ENCODE results near the gene ZNF487.
"Not testable (repeated sequence)": the region's sequence is repeated elsewhere in the genome, so short reads cannot be mapped to it uniquely, and the experiment has no call there.

The ZNF487 gene

DNA sequence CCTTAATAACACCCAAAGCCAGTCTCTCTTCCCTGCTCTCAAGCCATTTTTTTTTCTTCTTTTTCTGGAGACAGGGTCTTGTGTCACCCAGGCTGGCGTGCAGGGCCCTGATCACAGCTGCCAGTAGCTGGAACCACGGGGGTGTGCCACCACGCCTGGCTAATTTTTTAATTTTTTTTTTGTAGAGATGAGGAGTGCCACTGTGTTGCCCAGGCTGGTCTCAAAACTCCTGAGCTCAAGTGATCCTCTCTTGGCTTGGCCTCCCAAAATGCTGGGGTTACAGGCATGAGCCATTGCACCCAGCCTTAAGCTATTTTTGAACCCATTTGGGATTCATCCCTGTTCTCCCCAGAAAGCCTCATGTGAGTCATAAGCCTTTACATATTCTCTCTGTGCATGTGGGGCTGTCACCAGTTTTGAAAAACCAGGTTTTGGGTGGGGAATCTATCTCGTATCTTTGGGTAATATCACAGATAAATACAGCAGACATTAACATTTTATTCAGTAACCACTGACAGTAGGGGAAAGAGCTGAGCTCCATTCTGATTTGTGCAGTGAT is 15.5 kb downstream of the ZNF487 start:
- in situ Hi-C loops (cut with HindIII; ENCODE audit: low pct_ligation_motif_present, low sequenced_read_pairs): no loop called here
- H3K27ac ChIP-seq: no peak overlapping the region

DNA sequence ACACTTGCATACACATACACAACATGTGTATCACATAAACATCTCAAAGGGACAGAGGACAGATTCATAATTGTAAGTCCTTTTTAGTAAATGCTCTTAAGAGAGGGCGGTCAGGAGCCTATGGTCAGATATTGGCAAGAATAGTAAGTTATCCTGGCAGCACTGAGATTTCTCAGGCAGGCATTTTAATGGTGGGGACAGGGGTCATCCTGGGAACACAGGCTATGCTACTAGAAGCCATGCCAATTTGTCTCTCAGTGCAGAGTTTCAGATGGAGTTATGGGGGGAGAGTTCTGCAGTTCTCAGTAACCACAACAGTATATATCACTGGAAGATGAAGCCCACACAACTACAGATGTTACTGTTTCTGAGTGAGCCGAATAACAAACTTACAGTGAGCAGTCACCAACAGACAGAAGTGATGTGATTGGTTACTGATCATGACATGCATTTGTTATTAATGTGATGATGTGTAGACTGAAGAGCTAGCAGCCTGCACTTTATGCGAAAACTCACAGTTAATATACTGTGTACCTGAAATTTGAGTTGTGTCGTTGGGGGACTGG is 16.4 kb downstream of the ZNF487 start:
- DNase-seq: no peak
- no peak overlapping the region for H3K27ac ChIP-seq
- no peak overlapping the region for H3K4me3 ChIP-seq (ENCODE audit: low read depth, low read length)
- TF ChIP-seq CTCF (IDR thresholded peaks at IDR 0.05; ENCODE audit: low read depth, low read length, missing control alignments): no peak
- no peaks in the 10 kb centered on the region for H3K36me3 ChIP-seq (replicated peaks)
- H3K27me3 ChIP-seq (replicated peaks): no peaks in the 10 kb centered on the region
- in situ Hi-C loops (cut with HindIII; ENCODE audit: low pct_ligation_motif_present, low sequenced_read_pairs): no loop called here

More for the DNA sequence above, 15.5 kb downstream of the ZNF487 start:
- no peak for DNase-seq
- no peak for TF ChIP-seq CTCF (IDR thresholded peaks at IDR 0.05; ENCODE audit: low read depth, low read length, missing control alignments)
- Histone ChIP-seq H3K36me3 (replicated peaks) (no peaks in the 10 kb centered on the region), H3K27me3 (replicated peaks) (no peaks in the 10 kb centered on the region), H3K4me3 (ENCODE audit: low read depth, low read length) (no peak overlapping the region)

GRCh38 chr10:43454025-43454424 is 17.1 kb downstream of the ZNF487 start:
- not testable (repeated sequence) for H3K36me3 ChIP-seq (replicated peaks); H3K27ac ChIP-seq; DNase-seq

DNA sequence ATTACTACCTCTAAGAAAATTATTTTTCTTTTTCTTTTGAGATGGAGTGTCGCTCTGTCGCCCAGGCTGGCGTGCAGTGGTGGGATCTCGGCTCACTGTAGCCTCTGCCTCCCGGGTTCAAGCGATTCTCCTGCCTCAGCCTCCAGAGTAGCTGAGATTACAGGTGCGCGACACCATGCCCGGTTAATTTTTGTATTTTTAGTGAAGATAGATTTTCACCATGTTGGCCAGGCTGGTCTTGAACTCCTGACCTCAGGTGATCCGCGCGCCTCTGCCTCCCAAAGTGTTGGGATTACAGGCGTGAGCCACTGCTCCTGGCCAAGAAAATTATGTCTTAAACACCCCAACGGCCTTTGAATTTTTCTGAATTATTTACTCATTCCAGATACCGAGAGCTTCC is 19.6 kb downstream of the ZNF487 start:
- H3K27ac ChIP-seq; H3K36me3 ChIP-seq (replicated peaks); H3K27me3 ChIP-seq (replicated peaks); in situ Hi-C loops (cut with HindIII; ENCODE audit: low pct_ligation_motif_present, low sequenced_read_pairs); H3K4me3 ChIP-seq (ENCODE audit: low read depth, low read length); DNase-seq: not testable (repeated sequence)

More at GRCh38 chr10:43454025-43454424, 17.1 kb downstream of the ZNF487 start:
- in situ Hi-C loops (cut with HindIII; ENCODE audit: low pct_ligation_motif_present, low sequenced_read_pairs); H3K4me3 ChIP-seq (ENCODE audit: low read depth, low read length); H3K27me3 ChIP-seq (replicated peaks): not testable (repeated sequence)

- DNase-seq: no peak
- TF ChIP-seq CTCF (IDR thresholded peaks at IDR 0.05; ENCODE audit: low read depth, low read length, missing control alignments): no peak
- Histone ChIP-seq H3K27me3 (replicated peaks) (no peaks in the 10 kb centered on the region), H3K4me3 (ENCODE audit: low read depth, low read length) (no peak overlapping the region), H3K36me3 (replicated peaks) (no peaks in the 10 kb centered on the region), H3K27ac (no peak overlapping the region)
- in situ Hi-C loops (cut with HindIII; ENCODE audit: low pct_ligation_motif_present, low sequenced_read_pairs): no loop called here
Measured at GRCh38 chr10:43458227-43458626, 21.3 kb downstream of the ZNF487 start.

DNA sequence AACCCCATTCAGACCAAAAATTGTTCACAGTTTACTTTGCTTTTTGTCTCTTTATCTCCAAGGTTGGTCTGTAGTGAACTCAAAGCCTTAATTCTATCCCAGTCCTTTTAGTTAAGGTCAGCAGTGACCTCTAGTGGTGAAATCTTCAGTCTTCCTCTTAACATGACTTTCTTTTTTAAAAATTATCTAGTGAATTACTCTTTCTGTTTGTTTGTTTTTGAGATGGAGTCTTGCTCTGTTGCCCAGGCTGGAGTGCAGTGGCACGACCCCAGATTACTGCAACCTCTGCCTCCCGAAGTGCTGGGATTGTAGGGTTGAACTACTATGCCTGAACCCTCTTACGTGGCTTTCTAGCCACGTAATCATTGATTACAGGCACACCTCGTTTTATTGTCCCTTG is 25.0 kb downstream of the ZNF487 start:
- Histone ChIP-seq H3K36me3 (replicated peaks) (no peaks in the 10 kb centered on the region), H3K27me3 (replicated peaks) (no peaks in the 10 kb centered on the region), H3K27ac (no peak overlapping the region), H3K4me3 (ENCODE audit: low read depth, low read length) (no peak overlapping the region)
- in situ Hi-C loops (cut with HindIII; ENCODE audit: low pct_ligation_motif_present, low sequenced_read_pairs): no loop called here
- peak; percentile 49 for TF ChIP-seq CTCF (IDR thresholded peaks at IDR 0.05; ENCODE audit: low read depth, low read length, missing control alignments)
- DNase-seq: peak; percentile 58

DNA sequence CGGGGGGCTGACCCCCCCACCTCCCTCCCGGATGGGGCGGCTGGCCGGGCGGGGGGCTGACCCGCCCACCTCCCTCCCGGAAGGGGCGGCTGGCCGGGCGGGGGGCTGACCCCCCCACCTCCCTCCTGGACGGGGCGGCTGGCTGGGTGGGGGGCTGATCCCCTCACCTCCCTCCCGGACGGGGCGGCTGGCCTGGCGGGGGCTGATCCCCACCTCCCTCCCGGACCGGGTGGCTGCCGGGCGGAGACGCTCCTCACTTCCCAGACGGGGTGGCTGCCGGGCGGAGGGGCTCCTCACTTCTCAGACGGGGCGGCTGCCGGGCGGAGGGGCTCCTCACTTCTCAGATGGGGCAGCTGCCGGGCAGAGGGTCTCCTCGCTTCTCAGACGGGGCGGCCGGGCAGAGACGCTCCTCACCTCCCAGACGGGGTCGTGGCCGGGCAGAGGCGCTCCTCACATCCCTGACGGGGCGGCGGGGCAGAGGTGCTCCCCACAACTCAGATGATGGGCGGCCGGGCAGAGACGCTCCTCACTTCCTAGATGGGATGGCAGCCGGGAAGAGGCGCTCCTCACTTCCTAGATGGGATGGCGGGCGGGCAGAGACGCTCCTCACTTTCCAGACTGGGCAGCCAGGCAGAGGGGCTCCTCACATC is 28.3 kb downstream of the ZNF487 start:
- H3K36me3 ChIP-seq (replicated peaks); in situ Hi-C loops (cut with HindIII; ENCODE audit: low pct_ligation_motif_present, low sequenced_read_pairs); H3K4me3 ChIP-seq (ENCODE audit: low read depth, low read length); DNase-seq; H3K27ac ChIP-seq; H3K27me3 ChIP-seq (replicated peaks): not testable (repeated sequence)

DNA sequence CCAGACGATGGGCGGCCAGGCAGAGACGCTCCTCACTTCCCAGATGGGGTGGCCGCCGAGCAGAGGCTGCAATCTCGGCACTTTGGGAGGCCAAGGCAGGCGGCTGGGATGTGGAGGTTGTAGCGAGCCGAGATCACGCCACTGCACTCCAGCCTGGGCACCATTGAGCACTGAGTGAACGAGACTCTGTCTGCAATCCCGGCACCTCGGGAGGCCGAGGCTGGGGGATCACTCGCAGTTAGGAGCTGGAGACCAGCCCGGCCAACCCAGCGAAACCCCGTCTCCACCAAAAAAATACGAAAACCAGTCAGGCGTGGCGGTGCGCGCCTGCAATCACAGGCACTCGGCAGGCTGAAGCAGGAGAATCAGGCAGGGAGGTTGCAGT is 28.8 kb downstream of the ZNF487 start:
- not testable (repeated sequence) for DNase-seq

More for the DNA sequence above, 28.8 kb downstream of the ZNF487 start:
- H3K4me3 ChIP-seq (ENCODE audit: low read depth, low read length); H3K36me3 ChIP-seq (replicated peaks); H3K27me3 ChIP-seq (replicated peaks); H3K27ac ChIP-seq; in situ Hi-C loops (cut with HindIII; ENCODE audit: low pct_ligation_motif_present, low sequenced_read_pairs): not testable (repeated sequence)

All from brain microvascular endothelial cell (primary cell).